Activated B cell treated with CpG ODN at 0.5 μM for 24 hours (primary cell): ENCODE measurements around the gene AACS. TPM values are rescaled to one million over a fixed set of nuclear protein-coding genes. Genes with fewer than 3 reads are reported as not detected.

ENCODE experiments used
- ATAC-seq: fragments of 200-7000 bp; cut with Tn5 transposase; one replicate; pipeline ENCODE4 v1.10.0; 2021; ENCODE audit warnings: low read depth, mild to moderate bottlenecking, moderate library complexity
- CTCF ChIA-PET: fragments of 350-600 bp; sonication (Branson Sonifier 250); formaldehyde crosslinking; loops from one replicate; lab custom pipeline; 2021; ENCODE audit warnings: antibody characterized with exemption; lab: Charles Lee
- POLR2A ChIA-PET: fragments of 350-600 bp; sonication (Branson Sonifier 250); formaldehyde crosslinking; loops from one replicate; lab custom pipeline; 2021; ENCODE audit warnings: antibody characterized with exemption; lab: Charles Lee
- DNase-seq: peaks from one replicate; pipeline ENCODE4 v3.0.0; 2022
- H3K27ac Mint-ChIP-seq: one replicate; pipeline ENCODE4 v1.8.0; 2020; ENCODE audit warnings: mixed read lengths
- H3K27me3 Mint-ChIP-seq: one replicate; pipeline ENCODE4 v1.8.0; 2021; ENCODE audit warnings: mixed read lengths
- H3K36me3 Mint-ChIP-seq: one replicate; pipeline ENCODE4 v1.8.0; 2021; ENCODE audit warnings: low read depth, mixed read lengths
- H3K4me1 Mint-ChIP-seq: one replicate; pipeline ENCODE4 v1.8.0; 2021; ENCODE audit warnings: mixed read lengths
- H3K4me3 Mint-ChIP-seq: one replicate; pipeline ENCODE4 v1.8.0; 2020; ENCODE audit warnings: mild to moderate bottlenecking, mixed read lengths
- H3K9me3 Mint-ChIP-seq: one replicate; pipeline ENCODE4 v1.8.0; 2020; ENCODE audit warnings: mixed read lengths
- intact Hi-C: fragments of 100-400 bp; cut with micrococcal nuclease; formaldehyde crosslinking; loops from one replicate; pipeline ENCODE4 v1.15.1; 2024
- total RNA-seq: library from RNA; stranded (reverse); gene quantifications from 2 replicates; pipeline ENCODE4 v1.2.3, GENCODE V29; 2022
- TF ChIP-seq, protein P1 (sequence below): fragments of 200-600 bp; IDR thresholded peaks from one replicate; pipeline ENCODE4 v1.8.0; 2022; ENCODE audit warnings: antibody characterized with exemption, mild to moderate bottlenecking

The AACS gene
- total RNA-seq, 1 donor from 2014 or later = 18.7 TPM

DNA sequence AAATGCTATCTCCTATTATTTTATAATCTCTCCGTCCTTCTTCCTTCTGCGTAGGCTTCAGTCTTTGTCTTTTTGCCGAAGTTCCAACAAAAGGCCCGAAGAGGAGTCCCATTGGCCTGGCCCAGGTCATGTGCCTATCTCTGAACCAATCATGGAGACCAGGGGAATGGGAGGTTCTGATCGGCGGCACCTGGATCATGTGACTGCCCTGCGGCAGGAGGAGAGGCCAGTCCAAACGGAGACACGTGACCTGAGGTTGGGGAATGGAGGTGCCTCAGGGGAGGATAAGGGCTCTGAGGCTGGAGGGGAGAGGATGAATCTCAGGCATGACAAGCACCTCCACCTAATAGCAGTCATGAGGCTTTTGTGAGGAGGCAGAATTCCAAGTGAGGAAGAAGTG is 86.0 kb downstream of the AACS start:
- Mint-ChIP-seq H3K36me3 (no peaks in the 10 kb centered on the region), H3K27ac (no peak overlapping the region), H3K4me3 (no peak overlapping the region), H3K4me1 (peaks cover 22% of the 10 kb centered on the region), H3K9me3 (no peaks in the 10 kb centered on the region), H3K27me3 (no peaks in the 10 kb centered on the region)
- no peak for ATAC-seq
- DNase-seq = no peak
- intact Hi-C loops = no loop called here
- CTCF ChIA-PET = no interaction called here
- TF ChIP-seq, protein P1, sequence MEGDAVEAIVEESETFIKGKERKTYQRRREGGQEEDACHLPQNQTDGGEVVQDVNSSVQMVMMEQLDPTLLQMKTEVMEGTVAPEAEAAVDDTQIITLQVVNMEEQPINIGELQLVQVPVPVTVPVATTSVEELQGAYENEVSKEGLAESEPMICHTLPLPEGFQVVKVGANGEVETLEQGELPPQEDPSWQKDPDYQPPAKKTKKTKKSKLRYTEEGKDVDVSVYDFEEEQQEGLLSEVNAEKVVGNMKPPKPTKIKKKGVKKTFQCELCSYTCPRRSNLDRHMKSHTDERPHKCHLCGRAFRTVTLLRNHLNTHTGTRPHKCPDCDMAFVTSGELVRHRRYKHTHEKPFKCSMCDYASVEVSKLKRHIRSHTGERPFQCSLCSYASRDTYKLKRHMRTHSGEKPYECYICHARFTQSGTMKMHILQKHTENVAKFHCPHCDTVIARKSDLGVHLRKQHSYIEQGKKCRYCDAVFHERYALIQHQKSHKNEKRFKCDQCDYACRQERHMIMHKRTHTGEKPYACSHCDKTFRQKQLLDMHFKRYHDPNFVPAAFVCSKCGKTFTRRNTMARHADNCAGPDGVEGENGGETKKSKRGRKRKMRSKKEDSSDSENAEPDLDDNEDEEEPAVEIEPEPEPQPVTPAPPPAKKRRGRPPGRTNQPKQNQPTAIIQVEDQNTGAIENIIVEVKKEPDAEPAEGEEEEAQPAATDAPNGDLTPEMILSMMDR = no peak
- POLR2A ChIA-PET = no interaction called here

GRCh38 chr12:125152463-125152862 is 87.2 kb downstream of the AACS start:
- intact Hi-C loops = no loop called here
- H3K36me3 Mint-ChIP-seq = no peaks in the 10 kb centered on the region
- H3K27ac Mint-ChIP-seq = no peak overlapping the region
- H3K27me3 Mint-ChIP-seq = no peaks in the 10 kb centered on the region
- ChIA-PET CTCF (no interaction called here), POLR2A (no interaction called here)
- H3K9me3 Mint-ChIP-seq = no peaks in the 10 kb centered on the region
- ATAC-seq (no peak), DNase-seq (no peak)
- peaks cover 22% of the 10 kb centered on the region for H3K4me1 Mint-ChIP-seq
- H3K4me3 Mint-ChIP-seq = no peak overlapping the region
- TF ChIP-seq, protein P1 = no peak

GRCh38 chr12:125155366-125155765 is 90.1 kb downstream of the AACS start:
- H3K27me3 Mint-ChIP-seq = no peaks in the 10 kb centered on the region
- ChIA-PET POLR2A (no interaction called here), CTCF (interaction anchor here (0.7 kb wide), 1 partner anchor 245 kb away, joined by 3 read pairs; no protein-coding TSS in a partner anchor)
- no peak overlapping the region for H3K27ac Mint-ChIP-seq
- H3K36me3 Mint-ChIP-seq = no peaks in the 10 kb centered on the region
- intact Hi-C loops = no loop called here
- H3K4me1 Mint-ChIP-seq = peaks cover under 1% of the 10 kb centered on the region
- no peak for ATAC-seq
- no peak overlapping the region for H3K4me3 Mint-ChIP-seq
- TF ChIP-seq, protein P1 = no peak
- peaks cover 1% of the 10 kb centered on the region for H3K9me3 Mint-ChIP-seq
- DNase-seq = no peak

DNA sequence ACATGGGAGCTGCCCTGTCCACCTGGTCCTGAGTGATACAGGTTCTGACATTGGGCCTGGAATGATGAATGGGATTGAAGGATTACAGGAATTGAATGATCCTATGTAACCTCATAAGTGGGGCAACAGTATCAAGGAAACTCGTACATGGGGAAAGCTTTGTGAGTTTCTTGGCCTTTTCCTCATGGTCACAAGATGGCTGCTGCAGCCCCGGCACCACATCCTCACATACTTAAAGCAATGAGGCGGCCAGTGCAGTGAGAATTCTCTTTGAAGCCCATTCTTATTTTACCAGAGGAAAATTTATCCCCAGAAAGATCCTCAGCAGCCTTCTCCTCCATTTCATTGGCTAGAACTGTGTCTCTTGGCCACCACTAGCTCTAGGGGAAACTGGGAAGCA is 91.9 kb downstream of the AACS start:
- no peaks in the 10 kb centered on the region for H3K27me3 Mint-ChIP-seq

GRCh38 chr12:125159702-125160101 is 94.5 kb downstream of the AACS start:
- TF ChIP-seq, protein P1 = no peak
- Mint-ChIP-seq H3K36me3 (no peaks in the 10 kb centered on the region), H3K4me1 (no peaks in the 10 kb centered on the region), H3K4me3 (no peak overlapping the region), H3K27me3 (peaks cover 2% of the 10 kb centered on the region), H3K27ac (no peak overlapping the region), H3K9me3 (peaks cover 1% of the 10 kb centered on the region)
- ChIA-PET POLR2A (no interaction called here), CTCF (no interaction called here)
- intact Hi-C loops = no loop called here
- no peak for DNase-seq
- ATAC-seq = no peak

More for the DNA sequence above, 91.9 kb downstream of the AACS start:
- H3K4me1 Mint-ChIP-seq = no peaks in the 10 kb centered on the region
- intact Hi-C loops = no loop called here
- TF ChIP-seq, protein P1 = no peak
- H3K27ac Mint-ChIP-seq = no peak overlapping the region
- ChIA-PET CTCF (no interaction called here), POLR2A (no interaction called here)
- H3K36me3 Mint-ChIP-seq = no peaks in the 10 kb centered on the region
- no peak for ATAC-seq
- no peak for DNase-seq
- peaks cover 1% of the 10 kb centered on the region for H3K9me3 Mint-ChIP-seq
- no peak overlapping the region for H3K4me3 Mint-ChIP-seq
